HG02840 (cell line): ENCODE data around the gene GNL1.
"Not testable (repeated sequence)": the region's sequence is repeated elsewhere in the genome, so short reads cannot be mapped to it uniquely, and the experiment has no call there.

ENCODE experiments used
- ATAC-seq: cut with Tn5 transposase; IDR thresholded peaks from one replicate; pipeline ENCODE4 v1.9.1; 2021; ENCODE audit warnings: mild to moderate bottlenecking, moderate library complexity, moderate number of reproducible peaks; ENCODE audit not compliant: unreplicated experiment, low FRiP score

GNL1 gene

GRCh38 chr6:30500421-30501355 is 55.6 kb downstream of the GNL1 start:
- no peak for ATAC-seq

- not testable (repeated sequence) for ATAC-seq
Observed at GRCh38 chr6:30498705-30499104, 57.6 kb downstream of the GNL1 start.

DNA sequence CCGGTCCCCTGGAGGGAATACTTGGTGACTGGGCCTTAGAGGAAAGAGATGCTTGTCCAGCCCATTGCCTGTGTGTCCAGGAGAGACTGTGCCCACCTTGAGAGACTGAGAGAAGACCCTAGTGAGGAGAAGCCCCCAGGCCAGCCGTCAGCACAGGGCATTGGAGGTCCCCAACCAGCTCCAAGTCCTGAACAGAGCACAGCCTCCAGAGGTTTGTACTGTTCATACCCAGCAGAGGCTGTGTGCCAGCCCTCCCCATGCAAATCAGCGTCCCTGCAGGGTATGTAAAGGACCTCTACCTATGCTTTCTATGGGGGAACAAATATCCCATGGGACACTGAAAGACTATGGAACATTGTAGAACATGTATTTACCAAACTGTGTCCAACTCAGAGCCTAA is 58.6 kb downstream of the GNL1 start:
- no peak for ATAC-seq

- ATAC-seq, result not testable (repeated sequence)
Observed at GRCh38 chr6:30497261-30497599, 59.1 kb downstream of the GNL1 start.

DNA sequence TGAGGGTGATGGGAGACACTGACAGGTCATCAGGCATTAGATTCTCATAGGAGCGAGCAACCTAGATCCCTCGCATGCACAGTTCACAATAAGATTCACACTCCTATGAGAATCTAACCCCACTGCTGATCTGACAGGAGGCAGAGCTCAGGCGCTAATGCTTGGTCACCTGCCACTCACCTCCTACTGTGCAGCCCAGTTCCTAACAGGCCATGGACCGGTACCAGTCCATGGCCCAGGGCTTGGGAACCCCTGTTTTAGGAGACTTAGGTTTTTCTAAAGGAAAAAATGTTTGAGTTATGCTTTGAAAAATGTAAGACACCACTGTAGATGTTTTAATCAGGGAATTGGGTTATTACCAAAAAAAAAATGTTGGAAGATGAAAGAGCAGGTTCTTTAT is 60.3 kb downstream of the GNL1 start:
- no peak for ATAC-seq

DNA sequence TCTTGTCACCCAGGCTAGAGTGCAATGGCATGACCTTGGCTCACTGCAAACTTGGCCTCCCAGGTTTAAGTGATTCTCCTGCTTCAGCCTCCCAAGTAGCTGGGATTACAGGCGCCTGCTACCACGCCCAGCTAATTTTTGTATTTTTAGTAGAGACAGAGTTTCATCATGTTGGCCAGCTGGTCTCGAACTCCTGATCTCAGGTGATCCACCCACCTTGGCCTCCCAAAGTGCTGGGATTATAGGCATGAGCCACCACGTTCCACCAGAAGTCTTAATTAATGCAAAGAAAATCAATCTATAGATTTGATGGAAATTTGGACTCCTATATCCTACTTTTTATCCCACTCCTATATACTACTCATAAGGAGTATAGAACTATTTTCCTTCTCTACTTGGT is 61.2 kb downstream of the GNL1 start:
- not testable (repeated sequence) for ATAC-seq

GRCh38 chr6:30494291-30494861 is 61.9 kb downstream of the GNL1 start:
- no peak for ATAC-seq

- ATAC-seq, result no peak
Observed at GRCh38 chr6:30493643-30494250, 62.5 kb downstream of the GNL1 start.

- no peak for ATAC-seq
Observed at GRCh38 chr6:30491991-30492952, 64.0 kb downstream of the GNL1 start.
